ENCODE results near the gene CD24. TPM values are rescaled to one million over a fixed set of nuclear protein-coding genes. Genes with fewer than 3 reads are reported as not detected.
A peak's percentile ranks its signal among the peaks of the same experiment; 100 is the strongest.

CD24 gene
- total and polyA plus RNA-seq, 2 experiments from 2014 or later = 330 to 576 TPM

GRCh38 chr6:106988664-106989063, 14.1 kb upstream of the CD24 start:
- no peak for DNase-seq (ENCODE audit: low spot score)
- Histone ChIP-seq H3K9me2 (replicated peaks; ENCODE audit: insufficient read depth) (no peaks in the 10 kb centered on the region), H3K27me3 (no peaks in the 10 kb centered on the region), H3K27ac (no peak overlapping the region), H3K79me2 (no peaks in the 10 kb centered on the region), H3K4me1 (ENCODE audit: insufficient read depth) (no peaks in the 10 kb centered on the region), H3K36me3 (replicated peaks; ENCODE audit: insufficient read depth, low read depth) (no peaks in the 10 kb centered on the region), H4K20me1 (ENCODE audit: insufficient read depth, poor library complexity, severe bottlenecking) (no peaks in the 10 kb centered on the region), H3K4me3 (no peak overlapping the region), H3K4me2 (no peak overlapping the region), H2AFZ (no peak overlapping the region), H3K9me3 (ENCODE audit: low read depth) (no peaks in the 10 kb centered on the region)
- TF ChIP-seq EZH2 (IDR thresholded peaks at IDR 0.05; ENCODE audit: borderline replicate concordance) (no peak), EZH2phosphoT487 (IDR thresholded peaks at IDR 0.05; ENCODE audit: low read depth, severe bottlenecking, unreplicated experiment) (no peak), CTCF (IDR thresholded peaks at IDR 0.05; ENCODE audit: poor library complexity) (no peak)
- whole genome bisulfite sequencing (ENCODE audit: low lambda C conversion rate, missing lambda C conversion rate) = 81% methylated on average over 3 of the region's 3 CpGs

- Histone ChIP-seq H3K4me2 (no peak overlapping the region), H3K9me3 (ENCODE audit: low read depth) (no peaks in the 10 kb centered on the region), H2AFZ (no peak overlapping the region), H3K9me2 (replicated peaks; ENCODE audit: insufficient read depth) (no peaks in the 10 kb centered on the region), H3K4me1 (ENCODE audit: insufficient read depth) (peaks cover 3% of the 10 kb centered on the region), H4K20me1 (ENCODE audit: insufficient read depth, poor library complexity, severe bottlenecking) (no peaks in the 10 kb centered on the region), H3K27ac (no peak overlapping the region), H3K4me3 (no peak overlapping the region), H3K79me2 (no peaks in the 10 kb centered on the region), H3K36me3 (replicated peaks; ENCODE audit: insufficient read depth, low read depth) (no peaks in the 10 kb centered on the region), H3K27me3 (no peaks in the 10 kb centered on the region)
- WGBS (ENCODE audit: low lambda C conversion rate, missing lambda C conversion rate) = 69% methylated on average over 4 of the region's 4 CpGs
- DNase-seq (ENCODE audit: low spot score) = no peak
- TF ChIP-seq EZH2phosphoT487 (IDR thresholded peaks at IDR 0.05; ENCODE audit: low read depth, severe bottlenecking, unreplicated experiment) = no peak
- no peak for TF ChIP-seq CTCF (IDR thresholded peaks at IDR 0.05; ENCODE audit: poor library complexity)
- no peak for TF ChIP-seq EZH2 (IDR thresholded peaks at IDR 0.05; ENCODE audit: borderline replicate concordance)
Observed at GRCh38 chr6:106981926-106982325, 7.4 kb upstream of the CD24 start.

GRCh38 chr6:106980926-106981325, 6.4 kb upstream of the CD24 start:
- 91% methylated on average over 4 of the region's 4 CpGs for WGBS (ENCODE audit: low lambda C conversion rate, missing lambda C conversion rate)
- Histone ChIP-seq H4K20me1 (ENCODE audit: insufficient read depth, poor library complexity, severe bottlenecking) (no peaks in the 10 kb centered on the region), H3K4me2 (no peak overlapping the region), H3K27ac (no peak overlapping the region), H3K27me3 (no peaks in the 10 kb centered on the region), H3K79me2 (no peaks in the 10 kb centered on the region), H3K9me3 (ENCODE audit: low read depth) (no peaks in the 10 kb centered on the region), H2AFZ (no peak overlapping the region), H3K4me1 (ENCODE audit: insufficient read depth) (peaks cover 11% of the 10 kb centered on the region), H3K9me2 (replicated peaks; ENCODE audit: insufficient read depth) (no peaks in the 10 kb centered on the region), H3K36me3 (replicated peaks; ENCODE audit: insufficient read depth, low read depth) (no peaks in the 10 kb centered on the region), H3K4me3 (no peak overlapping the region)
- TF ChIP-seq CTCF (IDR thresholded peaks at IDR 0.05; ENCODE audit: poor library complexity) = no peak
- no peak for TF ChIP-seq EZH2phosphoT487 (IDR thresholded peaks at IDR 0.05; ENCODE audit: low read depth, severe bottlenecking, unreplicated experiment)
- TF ChIP-seq EZH2 (IDR thresholded peaks at IDR 0.05; ENCODE audit: borderline replicate concordance) = no peak
- no peak for DNase-seq (ENCODE audit: low spot score)

- under 1% methylated on average over 8 of the region's 8 CpGs for WGBS (ENCODE audit: low lambda C conversion rate, missing lambda C conversion rate)
- Histone ChIP-seq H3K4me2 (no peak overlapping the region), H3K4me3 (no peak overlapping the region)
Observed at GRCh38 chr6:106979435-106979884, 4.9 kb upstream of the CD24 start.

More at GRCh38 chr6:106979435-106979884, 4.9 kb upstream of the CD24 start:
- Histone ChIP-seq H3K9me3 (ENCODE audit: low read depth) (no peaks in the 10 kb centered on the region), H3K36me3 (replicated peaks; ENCODE audit: insufficient read depth, low read depth) (no peaks in the 10 kb centered on the region), H3K4me1 (ENCODE audit: insufficient read depth) (peaks cover 12% of the 10 kb centered on the region), H3K9me2 (replicated peaks; ENCODE audit: insufficient read depth) (no peaks in the 10 kb centered on the region), H3K27ac (no peak overlapping the region), H2AFZ (no peak overlapping the region), H3K27me3 (no peaks in the 10 kb centered on the region), H3K79me2 (peaks cover under 1% of the 10 kb centered on the region), H4K20me1 (ENCODE audit: insufficient read depth, poor library complexity, severe bottlenecking) (no peaks in the 10 kb centered on the region)
- peak; percentile 94 for DNase-seq (ENCODE audit: low spot score)
- TF ChIP-seq EZH2 (IDR thresholded peaks at IDR 0.05; ENCODE audit: borderline replicate concordance) = no peak
- TF ChIP-seq EZH2phosphoT487 (IDR thresholded peaks at IDR 0.05; ENCODE audit: low read depth, severe bottlenecking, unreplicated experiment) = no peak
- peak; percentile 98 for TF ChIP-seq CTCF (IDR thresholded peaks at IDR 0.05; ENCODE audit: poor library complexity)

All from hepatocyte (in vitro differentiated cells).